Measurements from ENCODE around the gene NRXN3. TPM values are rescaled to one million over a fixed set of nuclear protein-coding genes. Genes with fewer than 3 reads are reported as not detected.

NRXN3 gene
- total RNA-seq, 5 donors from 2014 or later (not counting 1 experiment from before 2014, with no cell fraction given) = not detected

DNA sequence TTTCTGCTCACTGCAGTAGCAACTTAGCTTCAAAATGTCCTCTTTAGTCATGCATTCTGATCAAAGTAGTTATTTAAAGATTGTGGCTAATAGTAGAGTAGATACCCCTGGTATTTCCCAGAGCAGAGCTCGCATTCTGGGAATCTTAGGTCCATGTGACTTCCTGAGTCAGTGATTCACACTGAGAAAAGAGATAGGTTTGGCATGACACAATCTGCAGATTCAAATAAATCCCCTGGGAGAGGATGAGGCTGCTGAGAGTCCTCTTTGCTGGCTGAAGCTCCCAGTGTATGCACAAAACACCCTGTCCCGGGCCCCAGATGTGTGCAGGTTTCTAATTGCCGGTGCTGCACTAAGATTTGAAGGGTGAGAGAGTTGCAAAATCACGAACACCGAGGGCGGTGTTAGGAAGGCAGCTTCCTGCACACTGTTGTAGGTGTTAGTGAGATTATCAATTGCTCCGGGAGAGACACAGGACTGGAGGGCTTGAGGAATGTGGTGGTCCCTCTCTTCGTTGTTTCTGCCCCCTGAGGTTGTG lies 233.2 kb downstream of the NRXN3 start:
- 23% methylated on average over 7 of the region's 8 CpGs for WGBS (ENCODE audit: insufficient coverage)
- Histone ChIP-seq H3K4me1 (ENCODE audit: control insufficient read depth in 1 of 2, extremely low read depth in 1 of 2, insufficient read depth in 2 of 2, low read length in 2 of 2) (no peaks in the 10 kb centered on the region), H3K4me3 (ENCODE audit: control insufficient read depth in 1 of 2, extremely low read depth in 1 of 2, low read length in 1 of 2) (no peak overlapping the region), H3K27ac (ENCODE audit: low read length) (no peak overlapping the region), H3K27me3 (replicated peaks in 1 of 2; ENCODE audit: control insufficient read depth in 2 of 2, extremely low read depth in 1 of 2, insufficient read depth in 2 of 2, low read length in 1 of 2) (peaks cover 0 to 3% of the 10 kb centered on the region in 2 experiments), H3K9me3 (no peaks in the 10 kb centered on the region), H3K36me3 (ENCODE audit: control insufficient read depth in 2 of 2, extremely low read depth in 1 of 2, insufficient read depth in 1 of 2, low read length in 1 of 2) (no peaks in the 10 kb centered on the region)
- POLR2A ChIA-PET = no interaction called here
- peaks cover 3 to 5% (median 5%) of the 10 kb centered on the region in 3 donors for H3K9me3 Mint-ChIP-seq
- H3K4me1 Mint-ChIP-seq = no peaks in the 10 kb centered on the region
- CTCF ChIA-PET = no interaction called here
- H3K36me3 Mint-ChIP-seq = no peaks in the 10 kb centered on the region
- ATAC-seq (replicated peaks in 1 of 4) (no peak), DNase-seq (no peak)
- H3K4me3 Mint-ChIP-seq = no peak overlapping the region
- peaks cover 17 to 20% of the 10 kb centered on the region in 2 donors for H3K27me3 Mint-ChIP-seq
- no peak overlapping the region for H3K27ac Mint-ChIP-seq

DNA sequence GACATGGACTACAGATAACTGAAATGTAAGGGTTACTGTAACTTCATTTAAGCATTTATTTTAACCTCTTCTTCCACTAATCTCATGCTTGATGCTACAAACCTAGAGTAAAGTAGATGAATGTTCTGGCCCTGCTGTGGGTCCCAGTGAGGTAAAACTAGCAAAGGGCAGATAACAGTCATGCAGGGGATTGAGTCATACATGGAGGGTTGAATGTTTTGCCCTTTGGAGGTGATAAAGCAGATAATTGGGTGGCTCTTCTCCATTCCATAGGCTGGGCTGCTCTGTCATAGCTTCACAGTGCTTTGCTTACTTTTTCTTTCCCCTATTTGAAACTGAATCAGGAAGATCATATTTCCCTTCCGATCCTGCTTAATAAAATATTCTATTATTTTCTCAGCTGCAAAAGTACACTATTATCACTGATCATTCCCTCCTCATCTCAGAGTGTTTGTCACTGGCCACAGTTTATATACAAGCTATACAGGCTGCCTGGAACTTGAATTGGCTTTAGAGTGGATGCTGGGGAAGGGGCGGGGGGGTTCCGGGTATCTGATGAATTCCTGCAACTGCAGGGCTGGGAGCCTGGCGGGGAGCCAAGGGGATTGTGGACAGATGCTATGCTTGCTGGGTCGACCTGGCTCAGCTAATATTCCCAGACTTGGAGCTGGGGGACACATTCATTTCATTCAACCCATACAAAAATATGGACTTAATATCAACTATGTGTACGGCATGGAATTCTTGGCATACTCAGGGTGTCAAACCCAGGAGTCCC lies 235.1 kb downstream of the NRXN3 start:
- H3K4me3 Mint-ChIP-seq = no peak overlapping the region
- H3K27me3 Mint-ChIP-seq = peaks cover 15 to 18% of the 10 kb centered on the region in 2 donors
- Histone ChIP-seq H3K4me3 (ENCODE audit: control insufficient read depth in 1 of 2, extremely low read depth in 1 of 2, low read length in 1 of 2) (no peak overlapping the region), H3K9me3 (no peaks in the 10 kb centered on the region), H3K4me1 (ENCODE audit: control insufficient read depth in 1 of 2, extremely low read depth in 1 of 2, insufficient read depth in 2 of 2, low read length in 2 of 2) (no peaks in the 10 kb centered on the region), H3K36me3 (ENCODE audit: control insufficient read depth in 2 of 2, extremely low read depth in 1 of 2, insufficient read depth in 1 of 2, low read length in 1 of 2) (no peaks in the 10 kb centered on the region), H3K27ac (ENCODE audit: low read length) (no peak overlapping the region), H3K27me3 (replicated peaks in 1 of 2; ENCODE audit: control insufficient read depth in 2 of 2, extremely low read depth in 1 of 2, insufficient read depth in 2 of 2, low read length in 1 of 2) (peaks cover 0 to 3% of the 10 kb centered on the region in 2 experiments)
- POLR2A ChIA-PET = no interaction called here
- DNase-seq = no peak
- CTCF ChIA-PET = interaction anchor here in 1 of 2 donors (0.6 kb wide), 1 partner anchor 89 kb away, joined by 6 read pairs; no protein-coding TSS in a partner anchor
- no peak for ATAC-seq (replicated peaks in 1 of 4)
- H3K36me3 Mint-ChIP-seq = no peaks in the 10 kb centered on the region
- H3K4me1 Mint-ChIP-seq = no peaks in the 10 kb centered on the region
- H3K9me3 Mint-ChIP-seq = peaks cover 3 to 5% (median 4%) of the 10 kb centered on the region in 3 donors
- H3K27ac Mint-ChIP-seq = no peak overlapping the region
- no CpG with 5 or more reads among the region's 6 CpGs for WGBS (ENCODE audit: insufficient coverage)

DNA sequence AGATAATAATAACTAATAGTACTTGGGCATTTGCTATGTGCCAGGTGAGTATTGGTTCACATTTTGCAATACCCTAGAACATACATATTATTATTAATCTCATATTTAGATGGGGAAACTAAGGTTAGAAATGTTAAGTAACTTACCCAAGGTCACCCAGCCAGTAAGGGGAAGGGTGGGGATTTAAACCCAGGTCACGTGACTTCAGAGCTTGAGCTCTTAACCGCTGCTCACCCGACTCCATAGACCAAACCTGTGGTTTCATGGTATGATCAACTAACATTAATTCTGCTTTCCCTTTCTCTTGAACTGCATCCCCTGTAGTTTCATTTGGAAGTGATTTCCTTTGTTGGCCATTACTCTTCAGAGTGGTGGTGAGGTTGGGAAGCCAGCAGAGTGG lies 242.3 kb downstream of the NRXN3 start:
- no peaks in the 10 kb centered on the region for H3K27me3 ChIP-seq (replicated peaks in 1 of 2; ENCODE audit: control insufficient read depth in 2 of 2, extremely low read depth in 1 of 2, insufficient read depth in 2 of 2, low read length in 1 of 2)
- no CpG with 5 or more reads among the region's 3 CpGs for WGBS (ENCODE audit: insufficient coverage)
- POLR2A ChIA-PET = no interaction called here
- H3K36me3 Mint-ChIP-seq = no peaks in the 10 kb centered on the region
- H3K9me3 Mint-ChIP-seq = peaks cover 3 to 12% (median 4%) of the 10 kb centered on the region in 3 donors
- H3K4me3 ChIP-seq (ENCODE audit: control insufficient read depth in 1 of 2, extremely low read depth in 1 of 2, low read length in 1 of 2) = no peak overlapping the region
- peaks cover 0 to 11% of the 10 kb centered on the region in 2 donors for H3K27me3 Mint-ChIP-seq
- H3K4me1 Mint-ChIP-seq = no peaks in the 10 kb centered on the region
- H3K36me3 ChIP-seq (ENCODE audit: control insufficient read depth in 2 of 2, extremely low read depth in 1 of 2, insufficient read depth in 1 of 2, low read length in 1 of 2) = no peaks in the 10 kb centered on the region
- H3K27ac ChIP-seq (ENCODE audit: low read length) = no peak overlapping the region
- no peaks in the 10 kb centered on the region for H3K4me1 ChIP-seq (ENCODE audit: control insufficient read depth in 1 of 2, extremely low read depth in 1 of 2, insufficient read depth in 2 of 2, low read length in 2 of 2)
- ATAC-seq (replicated peaks in 1 of 4) (no peak), DNase-seq (no peak)
- CTCF ChIA-PET = no interaction called here
- H3K4me3 Mint-ChIP-seq = no peak overlapping the region
- H3K9me3 ChIP-seq = no peaks in the 10 kb centered on the region
- H3K27ac Mint-ChIP-seq = no peak overlapping the region

GRCh38 chr14:78414172-78414571 lies 244.0 kb downstream of the NRXN3 start:
- H3K9me3 Mint-ChIP-seq = peaks cover 3 to 9% (median 4%) of the 10 kb centered on the region in 3 donors
- ATAC-seq (replicated peaks in 1 of 4) (no peak), DNase-seq (no peak)
- POLR2A ChIA-PET = no interaction called here
- H3K27ac Mint-ChIP-seq = no peak overlapping the region
- H3K27me3 ChIP-seq (replicated peaks in 1 of 2; ENCODE audit: control insufficient read depth in 2 of 2, extremely low read depth in 1 of 2, insufficient read depth in 2 of 2, low read length in 1 of 2) = no peaks in the 10 kb centered on the region
- peaks cover 0 to 7% of the 10 kb centered on the region in 2 donors for H3K27me3 Mint-ChIP-seq
- WGBS (ENCODE audit: insufficient coverage) = no CpG with 5 or more reads among the region's 3 CpGs
- no peak overlapping the region for H3K27ac ChIP-seq (ENCODE audit: low read length)
- H3K4me1 Mint-ChIP-seq = no peaks in the 10 kb centered on the region
- CTCF ChIA-PET = no interaction called here
- no peaks in the 10 kb centered on the region for H3K36me3 ChIP-seq (ENCODE audit: control insufficient read depth in 2 of 2, extremely low read depth in 1 of 2, insufficient read depth in 1 of 2, low read length in 1 of 2)
- no peaks in the 10 kb centered on the region for H3K4me1 ChIP-seq (ENCODE audit: control insufficient read depth in 1 of 2, extremely low read depth in 1 of 2, insufficient read depth in 2 of 2, low read length in 2 of 2)
- no peak overlapping the region for H3K4me3 ChIP-seq (ENCODE audit: control insufficient read depth in 1 of 2, extremely low read depth in 1 of 2, low read length in 1 of 2)
- H3K36me3 Mint-ChIP-seq = no peaks in the 10 kb centered on the region
- H3K9me3 ChIP-seq = no peaks in the 10 kb centered on the region
- no peak overlapping the region for H3K4me3 Mint-ChIP-seq

- Mint-ChIP-seq H3K27ac (no peak overlapping the region), H3K4me3 (no peak overlapping the region), H3K36me3 (no peaks in the 10 kb centered on the region), H3K4me1 (no peaks in the 10 kb centered on the region), H3K9me3 (peaks cover 0 to 9% (median 0%) of the 10 kb centered on the region in 3 donors), H3K27me3 (peaks cover 0 to 11% of the 10 kb centered on the region in 2 donors)
- DNase-seq (no peak), ATAC-seq (replicated peaks in 1 of 4) (no peak)
- ChIA-PET POLR2A (no interaction called here), CTCF (no interaction called here)
- no peaks in the 10 kb centered on the region for H3K4me1 ChIP-seq (ENCODE audit: control insufficient read depth in 1 of 2, extremely low read depth in 1 of 2, insufficient read depth in 2 of 2, low read length in 2 of 2)
- H3K36me3 ChIP-seq (ENCODE audit: control insufficient read depth in 2 of 2, extremely low read depth in 1 of 2, insufficient read depth in 1 of 2, low read length in 1 of 2) = no peaks in the 10 kb centered on the region
- 17% methylated on average over 1 of the region's 3 CpGs for WGBS (ENCODE audit: insufficient coverage)
- no peak overlapping the region for H3K27ac ChIP-seq (ENCODE audit: low read length)
- no peaks in the 10 kb centered on the region for H3K9me3 ChIP-seq
- H3K4me3 ChIP-seq (ENCODE audit: control insufficient read depth in 1 of 2, extremely low read depth in 1 of 2, low read length in 1 of 2) = no peak overlapping the region
- no peaks in the 10 kb centered on the region for H3K27me3 ChIP-seq (replicated peaks in 1 of 2; ENCODE audit: control insufficient read depth in 2 of 2, extremely low read depth in 1 of 2, insufficient read depth in 2 of 2, low read length in 1 of 2)
These were observed 247.4 kb downstream of the NRXN3 start for GRCh38 chr14:78417532-78417931.

- WGBS (ENCODE audit: insufficient coverage) = no CpG with 5 or more reads among the region's 1 CpG
- Histone ChIP-seq H3K4me3 (ENCODE audit: control insufficient read depth in 1 of 2, extremely low read depth in 1 of 2, low read length in 1 of 2) (no peak overlapping the region), H3K36me3 (ENCODE audit: control insufficient read depth in 2 of 2, extremely low read depth in 1 of 2, insufficient read depth in 1 of 2, low read length in 1 of 2) (no peaks in the 10 kb centered on the region), H3K4me1 (ENCODE audit: control insufficient read depth in 1 of 2, extremely low read depth in 1 of 2, insufficient read depth in 2 of 2, low read length in 2 of 2) (no peaks in the 10 kb centered on the region), H3K27me3 (replicated peaks in 1 of 2; ENCODE audit: control insufficient read depth in 2 of 2, extremely low read depth in 1 of 2, insufficient read depth in 2 of 2, low read length in 1 of 2) (no peaks in the 10 kb centered on the region), H3K9me3 (no peaks in the 10 kb centered on the region), H3K27ac (ENCODE audit: low read length) (no peak overlapping the region)
- Mint-ChIP-seq H3K4me1 (no peaks in the 10 kb centered on the region), H3K27me3 (peaks cover 3 to 7% of the 10 kb centered on the region in 2 donors), H3K36me3 (no peaks in the 10 kb centered on the region), H3K27ac (no peak overlapping the region), H3K4me3 (no peak overlapping the region), H3K9me3 (no peaks in the 10 kb centered on the region)
- CTCF ChIA-PET = no interaction called here
- POLR2A ChIA-PET = no interaction called here
- ATAC-seq (replicated peaks in 1 of 4) (no peak), DNase-seq (no peak)
These were observed 254.1 kb downstream of the NRXN3 start for GRCh38 chr14:78424311-78424710.
